Ecto neural progenitor cell (in vitro differentiated cells): Measurements from ENCODE around the gene SLC24A4.

ENCODE experiments used
- DNase-seq: peaks from one replicate; pipeline ENCODE4 v3.0.0-alpha.2; 2018; ENCODE audit warnings: low spot score

Gene SLC24A4

DNA sequence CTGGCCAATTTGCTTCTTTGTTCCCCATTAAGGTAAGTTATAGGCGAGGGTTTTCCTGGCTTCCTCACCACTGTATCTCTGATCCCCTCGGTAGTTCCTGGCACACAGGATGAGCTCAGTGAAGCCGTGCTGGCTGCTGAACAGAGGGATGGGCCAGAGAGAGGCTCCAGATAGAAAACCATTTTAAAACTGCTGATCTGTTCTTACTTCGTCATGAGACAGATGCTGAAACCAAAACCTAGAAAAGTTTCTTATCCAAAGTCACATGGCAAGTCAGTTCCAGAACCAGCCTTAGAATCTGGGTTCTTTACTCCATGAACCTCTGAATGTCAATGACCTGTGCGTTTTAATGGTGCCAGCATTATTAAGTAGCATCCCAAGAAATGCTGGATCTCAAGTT, 114.3 kb downstream of the SLC24A4 start:
- DNase-seq, result no peak

DNA sequence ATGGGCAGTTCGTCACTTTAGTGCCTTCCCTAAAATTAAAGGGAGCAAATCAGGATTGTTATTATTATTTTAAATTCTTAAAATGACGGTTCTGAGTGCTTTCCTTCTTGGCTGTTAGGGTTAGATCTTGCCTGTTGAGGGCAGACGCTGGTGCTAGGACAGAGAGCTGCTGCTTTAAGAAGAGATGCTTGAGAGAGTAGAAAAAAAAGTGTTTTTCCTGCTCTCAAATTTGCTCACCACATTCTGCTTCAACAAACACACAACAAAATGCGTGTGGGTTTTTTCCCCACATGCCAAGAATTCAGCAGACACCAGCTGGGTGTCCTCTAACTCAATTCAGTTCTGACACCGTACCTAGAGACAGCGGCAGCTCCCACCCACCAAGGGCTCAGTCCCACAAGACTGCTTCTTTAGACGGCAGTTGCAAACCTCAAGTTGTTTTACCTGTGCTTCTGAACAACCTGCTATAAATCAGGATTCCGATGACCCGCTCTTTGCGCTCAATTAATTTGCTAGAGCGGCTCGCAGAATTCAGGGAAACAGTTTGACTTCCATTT, 114.8 kb downstream of the SLC24A4 start:
- DNase-seq, result no peak

DNA sequence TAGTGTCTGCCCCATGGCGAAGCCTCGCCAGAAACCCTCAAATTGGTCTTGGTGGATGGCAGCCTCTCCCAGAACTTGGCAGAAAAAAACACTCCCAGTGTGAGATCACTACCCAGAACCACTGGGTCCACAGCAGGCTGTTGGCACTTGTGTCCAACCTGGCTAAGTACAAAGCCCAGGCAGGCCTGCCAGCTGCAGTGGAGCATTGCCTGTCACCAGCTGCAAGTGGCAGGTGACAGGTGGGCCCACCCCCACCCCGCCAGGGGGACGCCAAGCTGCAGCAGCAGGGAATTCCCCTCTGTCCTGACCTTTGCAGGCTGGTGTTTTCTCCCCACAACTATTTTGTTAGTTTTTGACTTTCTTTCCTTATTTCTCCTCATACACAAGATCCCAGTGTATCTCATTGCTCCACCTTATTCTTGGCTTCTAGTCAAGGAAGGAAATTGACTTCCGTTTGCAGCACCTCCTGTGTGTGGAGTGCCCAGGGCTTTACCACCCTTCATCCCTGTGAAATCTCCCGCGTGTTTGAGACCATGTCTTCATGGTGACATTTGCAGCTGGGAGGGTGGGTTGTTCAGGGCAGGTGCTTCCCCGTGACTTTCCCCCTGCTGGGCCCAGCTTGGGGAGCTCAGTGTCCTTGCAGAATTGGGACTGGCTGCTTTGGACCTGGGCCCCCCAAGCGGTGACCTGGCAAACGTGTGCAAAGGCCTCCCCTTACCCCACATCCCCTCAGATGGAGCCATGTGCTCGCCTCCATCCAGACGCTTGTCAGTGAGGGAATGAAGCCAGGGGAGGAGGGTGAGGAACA, 116.8 kb downstream of the SLC24A4 start:
- no peak for DNase-seq

DNA sequence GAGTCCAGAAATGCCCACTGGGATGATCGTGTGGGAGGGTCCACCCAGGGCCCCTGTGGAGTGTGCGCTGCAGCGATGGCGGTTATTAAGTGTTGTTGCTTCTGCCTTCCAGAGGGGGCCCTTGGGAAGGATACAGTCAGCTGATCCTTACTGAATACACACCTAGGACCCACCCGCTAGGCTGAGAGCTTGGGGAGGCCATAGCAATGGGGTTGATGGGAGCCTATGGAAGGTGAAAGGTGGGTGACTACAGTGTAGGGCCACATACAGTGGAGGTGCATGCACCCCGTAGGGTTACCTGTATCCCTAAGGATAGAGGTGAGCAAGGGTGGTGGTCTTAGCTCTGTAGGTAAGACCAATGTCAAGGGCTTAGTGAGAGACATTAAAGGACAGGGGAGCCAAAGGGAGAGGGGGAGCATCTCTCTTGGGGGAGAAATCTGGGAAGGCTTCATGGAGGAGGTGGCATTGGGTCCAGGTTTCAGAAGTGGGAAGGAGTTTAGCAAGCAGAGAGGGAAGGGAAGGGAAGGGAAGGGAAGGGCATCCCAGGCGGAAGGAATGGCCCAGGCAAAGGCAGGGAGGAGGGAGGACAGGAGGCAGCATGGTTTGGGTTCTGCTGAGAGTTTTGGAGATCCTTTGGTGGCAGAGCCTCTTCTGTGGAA, 117.5 kb downstream of the SLC24A4 start:
- DNase-seq, result no peak

DNA sequence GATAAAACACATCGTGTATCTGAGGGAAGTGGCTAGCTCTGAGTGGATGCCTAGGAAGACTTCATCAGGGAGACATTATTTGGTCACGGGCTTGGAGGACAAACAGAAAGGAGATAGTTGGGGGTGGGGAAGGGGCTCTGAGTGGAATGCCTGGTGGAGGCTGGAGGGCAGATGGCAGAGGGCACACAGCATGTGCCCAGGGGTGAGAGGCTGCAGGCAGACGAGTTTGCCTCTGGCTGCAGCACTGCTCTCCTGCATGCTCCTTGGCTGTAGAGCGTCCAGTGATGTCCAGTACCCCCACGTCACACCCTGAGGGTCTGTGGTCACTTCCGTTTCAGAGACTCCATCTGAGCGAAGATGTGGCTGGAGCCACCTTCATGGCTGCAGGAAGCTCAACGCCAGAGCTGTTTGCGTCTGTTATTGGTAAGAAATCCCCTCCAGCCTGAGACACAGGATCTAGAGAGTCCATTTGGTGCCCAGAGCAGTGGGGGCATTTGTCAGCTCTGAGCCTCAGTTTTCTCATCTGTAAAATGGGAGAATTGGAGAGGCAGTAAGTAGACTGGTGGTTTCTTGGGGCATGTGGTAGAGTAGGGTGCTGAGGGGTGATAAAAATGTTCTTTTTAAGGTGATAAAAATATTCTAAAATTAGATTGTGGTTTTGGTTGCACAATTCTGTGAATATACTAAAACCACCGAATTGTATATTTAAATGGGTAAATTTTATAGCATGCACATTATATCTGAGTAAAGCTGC, 119.0 kb downstream of the SLC24A4 start:
- DNase-seq, result no peak

GRCh38 chr14:92443167-92443566, 120.2 kb downstream of the SLC24A4 start:
- DNase-seq, result no peak

DNA sequence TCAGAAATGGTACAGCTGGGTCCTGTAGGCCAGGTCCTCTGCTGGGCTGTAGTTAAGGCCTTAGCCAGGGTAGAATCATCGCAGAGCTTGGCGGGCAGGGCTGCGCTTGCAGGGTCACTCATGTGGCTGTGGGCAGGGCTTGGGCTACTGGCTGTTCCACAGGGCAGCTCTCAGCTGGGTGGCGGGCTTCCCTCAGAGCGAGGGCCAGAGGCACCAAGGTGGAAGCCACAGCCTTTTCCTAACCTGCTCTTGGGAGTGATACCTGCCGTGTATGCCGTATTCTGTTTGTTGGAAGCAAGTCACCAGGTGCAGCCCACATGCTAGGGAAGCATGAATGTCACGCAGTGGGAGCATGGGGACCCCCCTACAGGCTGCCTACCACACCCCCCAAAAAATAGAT, 120.8 kb downstream of the SLC24A4 start:
- DNase-seq, result no peak

DNA sequence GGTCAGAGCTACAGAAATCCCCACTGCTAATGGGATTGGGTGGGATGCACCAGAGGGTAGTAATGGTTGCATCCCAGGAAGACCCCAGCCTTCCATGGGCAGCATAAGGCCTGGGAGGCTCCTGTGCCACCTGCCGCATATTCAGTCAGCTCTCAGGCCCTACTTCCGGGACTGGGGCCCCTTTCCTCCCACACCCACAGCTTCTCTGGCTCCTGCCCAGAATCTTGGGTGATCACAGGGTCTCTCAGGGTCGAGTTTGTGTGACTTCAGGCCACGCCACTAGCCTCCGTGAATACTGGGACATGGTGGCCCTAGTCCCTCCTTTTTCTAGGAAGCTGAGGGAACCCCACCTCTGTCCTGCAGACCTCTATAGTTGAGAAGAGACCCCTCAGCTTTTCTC, 123.8 kb downstream of the SLC24A4 start:
- DNase-seq, result no peak

GRCh38 chr14:92447416-92448197, 124.6 kb downstream of the SLC24A4 start:
- DNase-seq, result no peak

DNA sequence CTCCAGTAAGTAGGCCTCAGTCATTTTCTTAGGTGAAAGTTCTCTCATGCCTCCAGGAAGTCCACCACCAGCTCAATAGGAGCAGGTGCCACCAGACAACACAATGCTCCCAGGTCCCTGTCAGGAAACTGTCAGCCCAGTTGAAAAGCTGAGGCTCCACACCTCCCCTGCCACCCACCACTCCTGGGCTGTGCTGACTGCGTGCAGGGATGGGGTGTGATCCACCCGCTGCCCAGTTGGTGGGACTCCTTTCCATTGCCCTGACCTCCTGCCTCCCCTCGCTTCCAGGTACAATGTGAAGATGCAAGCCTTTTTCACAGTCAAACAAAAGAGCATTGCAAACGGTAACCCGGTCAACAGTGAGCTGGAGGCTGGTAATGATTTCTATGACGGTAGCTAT, 125.8 kb downstream of the SLC24A4 start:
- DNase-seq, result no peak

- DNase-seq, result no peak
These were observed 126.6 kb downstream of the SLC24A4 start for GRCh38 chr14:92449404-92450181.

DNA sequence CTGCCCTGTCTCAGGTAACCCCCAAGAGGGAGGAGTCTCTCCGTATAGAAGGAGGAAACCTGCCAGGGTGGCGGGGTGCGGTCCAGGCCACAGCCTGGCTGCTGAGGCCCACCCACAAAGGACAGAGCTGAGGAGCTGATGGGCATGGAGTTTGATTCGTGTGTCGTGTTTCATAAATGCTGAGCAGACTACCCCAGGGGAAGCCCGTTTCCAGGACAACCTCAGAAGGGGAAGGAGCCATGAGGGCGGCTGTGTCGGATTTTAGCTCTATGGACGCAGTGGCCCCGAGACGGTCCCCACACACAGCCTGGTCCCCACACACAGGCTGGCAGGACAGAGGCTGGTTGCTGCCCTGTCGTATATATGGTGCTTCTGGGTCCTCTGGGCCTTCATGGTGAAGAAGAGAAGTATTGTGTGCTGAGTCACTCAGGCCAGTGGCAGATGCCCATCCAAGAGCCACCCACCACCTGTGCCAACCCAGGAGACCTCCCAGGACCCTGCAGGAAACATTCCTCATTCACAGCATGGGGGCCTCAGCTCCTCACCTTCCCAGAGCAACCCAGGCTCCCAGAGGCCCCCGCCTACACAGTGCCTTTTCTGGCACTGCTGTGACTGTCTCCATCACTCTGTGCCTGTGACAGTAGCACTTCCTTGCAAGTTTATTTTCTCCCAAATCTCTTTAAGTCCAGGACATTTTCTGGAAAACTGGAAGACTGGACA, 127.5 kb downstream of the SLC24A4 start:
- no peak for DNase-seq

DNA sequence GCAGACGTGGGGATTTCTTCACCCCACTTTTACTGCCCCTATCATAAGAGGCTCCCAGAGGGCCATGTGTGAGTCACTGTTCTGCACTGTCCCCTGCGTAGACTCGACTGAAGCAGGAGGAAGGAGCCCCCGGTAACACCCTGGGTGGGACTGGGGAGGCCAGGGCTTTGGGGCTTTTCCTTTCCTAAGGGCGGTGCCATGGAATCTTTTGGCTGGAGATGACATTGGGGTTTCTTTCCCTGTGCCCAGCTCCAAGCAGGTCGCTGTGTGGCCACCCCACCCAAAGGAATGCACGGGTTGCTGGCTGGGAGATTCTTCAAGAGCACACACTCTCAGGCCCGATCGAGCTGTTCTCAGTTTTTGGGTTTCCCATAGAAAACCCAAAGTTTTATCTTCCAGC, 128.3 kb downstream of the SLC24A4 start:
- no peak for DNase-seq

DNA sequence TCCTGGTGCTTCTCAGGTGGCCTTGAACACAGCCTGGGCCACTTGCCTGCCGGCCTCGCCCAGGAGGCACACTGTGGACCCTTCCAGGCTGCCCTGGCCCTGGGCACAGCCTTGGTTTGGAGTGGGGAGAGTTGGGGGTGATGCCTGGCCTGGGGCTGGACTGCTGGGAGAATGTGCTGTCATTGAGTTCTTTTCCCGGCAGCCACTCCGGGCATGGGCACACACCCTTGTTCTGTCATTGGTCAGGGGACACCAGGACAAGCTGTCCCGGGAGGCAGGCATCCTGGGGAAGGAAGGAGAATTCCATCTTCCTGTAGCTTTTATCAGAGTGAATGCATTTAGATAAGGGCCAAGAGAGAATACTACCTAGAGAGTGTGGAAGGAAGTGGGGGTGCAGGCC, 128.8 kb downstream of the SLC24A4 start:
- no peak for DNase-seq

DNA sequence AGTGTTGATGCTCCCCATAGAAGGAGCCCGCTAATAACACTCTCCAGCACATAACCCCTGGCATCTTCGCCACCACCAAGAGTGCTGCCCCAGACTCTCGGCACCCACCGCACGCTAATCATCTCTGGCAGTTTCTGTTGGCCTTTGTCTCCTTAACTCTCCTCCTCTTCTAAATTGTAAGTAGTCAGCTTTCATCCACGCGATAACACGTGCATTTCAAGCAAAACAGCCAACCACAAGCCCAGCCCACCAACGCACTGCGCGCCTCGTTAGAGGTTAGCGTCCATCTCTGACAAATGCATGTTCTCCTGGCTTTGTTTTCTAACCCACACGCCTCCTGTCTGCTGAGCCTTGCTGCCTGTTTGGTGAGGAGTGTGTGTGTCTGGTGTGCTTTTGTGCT, 129.5 kb downstream of the SLC24A4 start:
- no peak for DNase-seq

- no peak for DNase-seq
These were observed 130.7 kb downstream of the SLC24A4 start for GRCh38 chr14:92453691-92454090.

DNA sequence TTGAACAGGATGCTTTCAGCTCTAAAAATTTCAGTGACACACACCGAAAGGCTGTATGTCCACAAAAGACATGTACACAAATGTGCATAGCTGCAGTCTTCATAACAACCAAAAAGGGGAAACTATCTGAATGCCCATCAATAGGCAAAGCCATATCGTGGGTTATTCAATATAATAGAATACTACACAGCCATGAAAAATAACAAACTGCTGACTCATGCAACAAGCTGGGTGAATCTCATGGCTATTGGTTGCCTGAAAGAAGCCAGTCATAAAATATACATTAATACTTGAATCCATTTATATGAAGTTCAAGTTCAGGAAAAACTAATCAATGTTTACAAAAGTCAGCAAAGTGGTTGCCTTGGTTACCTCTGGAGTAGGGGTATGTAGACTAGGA, 132.3 kb downstream of the SLC24A4 start:
- no peak for DNase-seq

- peak; percentile 69 for DNase-seq
These were observed 133.4 kb downstream of the SLC24A4 start for GRCh38 chr14:92456215-92457015.

- DNase-seq, result no peak
These were observed 134.1 kb downstream of the SLC24A4 start for GRCh38 chr14:92457016-92457565.
